IPS-NIHi7 (cell line): ENCODE data around the gene RNF141.

ENCODE experiments used
- DNase-seq: peaks from one replicate; pipeline ENCODE4 v3.0.0; 2012; ENCODE audit warnings: mixed read lengths; ENCODE audit errors: extremely low spot score

RNF141 gene

GRCh38 chr11:10481560-10482349 lies 59.2 kb downstream of the RNF141 start:
- DNase-seq, result no peak

GRCh38 chr11:10480760-10481159 lies 60.2 kb downstream of the RNF141 start:
- DNase-seq, result no peak

GRCh38 chr11:10480026-10480425 lies 61.0 kb downstream of the RNF141 start:
- no peak for DNase-seq

GRCh38 chr11:10478574-10479550 lies 62.1 kb downstream of the RNF141 start:
- no peak for DNase-seq

GRCh38 chr11:10478066-10478465 lies 62.9 kb downstream of the RNF141 start:
- no peak for DNase-seq

GRCh38 chr11:10477690-10478046 lies 63.3 kb downstream of the RNF141 start:
- DNase-seq, result no peak

GRCh38 chr11:10476927-10477689 lies 63.9 kb downstream of the RNF141 start:
- DNase-seq, result no peak

- no peak for DNase-seq
Measured at GRCh38 chr11:10476342-10476741, 64.6 kb downstream of the RNF141 start.

- no peak for DNase-seq
Measured at GRCh38 chr11:10474551-10474950, 66.4 kb downstream of the RNF141 start.

- DNase-seq, result peak; percentile 71
Measured at GRCh38 chr11:10473371-10473770, 67.6 kb downstream of the RNF141 start.

- DNase-seq, result no peak
Measured at GRCh38 chr11:10462746-10463300, 78.2 kb downstream of the RNF141 start.
